ENCODE measurements around the gene SUPT20H. TPM values are rescaled to one million over a fixed set of nuclear protein-coding genes. Genes with fewer than 3 reads are reported as not detected.

The SUPT20H gene
- polyA plus RNA-seq, 1 donor from 2014 or later = 89.2 TPM

GRCh38 chr13:37089495-37089894, 30.0 kb upstream of the SUPT20H start:
- Histone ChIP-seq H3K36me3 (ENCODE audit: insufficient read depth, low read length) (no peaks in the 10 kb centered on the region), H3K9me2 (ENCODE audit: insufficient read depth, low read length) (no peaks in the 10 kb centered on the region), H3K4me2 (ENCODE audit: low read length) (no peak overlapping the region), H3K4me3 (ENCODE audit: low read length) (no peak overlapping the region), H2AFZ (ENCODE audit: low read depth, low read length) (no peak overlapping the region), H3K9ac (ENCODE audit: low read length) (no peak overlapping the region), H3K79me2 (replicated peaks; ENCODE audit: insufficient read depth, low read length) (no peaks in the 10 kb centered on the region), H3K27me3 (ENCODE audit: insufficient read depth, low read depth, low read length) (no peaks in the 10 kb centered on the region), H3K27ac (ENCODE audit: low read length) (no peak overlapping the region), H3F3A (ENCODE audit: insufficient read depth, low read length, poor library complexity, severe bottlenecking) (no peaks in the 10 kb centered on the region), H3K9me3 (ENCODE audit: low read length) (no peaks in the 10 kb centered on the region), H4K20me1 (ENCODE audit: insufficient read depth) (no peaks in the 10 kb centered on the region)
- TF ChIP-seq CTCF (IDR thresholded peaks at IDR 0.05; ENCODE audit: poor library complexity, severe bottlenecking) = no peak
- no peak for TF ChIP-seq MXI1 (conservative IDR thresholded peaks at IDR 0.05; ENCODE audit: poor library complexity, severe bottlenecking)
- TF ChIP-seq TAF1 (IDR thresholded peaks at IDR 0.05; ENCODE audit: low read depth) = no peak
- TF ChIP-seq EP300 (conservative IDR thresholded peaks at IDR 0.05; ENCODE audit: poor library complexity, severe bottlenecking) = no peak
- no peak for TF ChIP-seq RAD21 (conservative IDR thresholded peaks at IDR 0.05)
- TF ChIP-seq EZH2 (IDR thresholded peaks at IDR 0.05; ENCODE audit: borderline replicate concordance, insufficient read depth, low read length, poor library complexity, severe bottlenecking) = no peak
- TF ChIP-seq POLR2AphosphoS5 (IDR thresholded peaks at IDR 0.05) = no peak
- TF ChIP-seq SMC3 (conservative IDR thresholded peaks at IDR 0.05; ENCODE audit: poor library complexity) = no peak
- TF ChIP-seq REST (IDR thresholded peaks at IDR 0.05; ENCODE audit: borderline replicate concordance) = no peak

- H3K9me2 ChIP-seq (ENCODE audit: insufficient read depth, low read length) = no peaks in the 10 kb centered on the region
- H3K79me2 ChIP-seq (replicated peaks; ENCODE audit: insufficient read depth, low read length) = no peaks in the 10 kb centered on the region
- no peaks in the 10 kb centered on the region for H3K27me3 ChIP-seq (ENCODE audit: insufficient read depth, low read depth, low read length)
- no peak overlapping the region for H3K4me3 ChIP-seq (ENCODE audit: low read length)
- no peaks in the 10 kb centered on the region for H3K36me3 ChIP-seq (ENCODE audit: insufficient read depth, low read length)
- no peak overlapping the region for H2AFZ ChIP-seq (ENCODE audit: low read depth, low read length)
- H3F3A ChIP-seq (ENCODE audit: insufficient read depth, low read length, poor library complexity, severe bottlenecking) = no peaks in the 10 kb centered on the region
- no peaks in the 10 kb centered on the region for H4K20me1 ChIP-seq (ENCODE audit: insufficient read depth)
- H3K27ac ChIP-seq (ENCODE audit: low read length) = no peak overlapping the region
- no peak overlapping the region for H3K9ac ChIP-seq (ENCODE audit: low read length)
- no peaks in the 10 kb centered on the region for H3K9me3 ChIP-seq (ENCODE audit: low read length)
- no peak for TF ChIP-seq RAD21 (conservative IDR thresholded peaks at IDR 0.05)
- no peak for TF ChIP-seq CTCF (IDR thresholded peaks at IDR 0.05; ENCODE audit: poor library complexity, severe bottlenecking)
- no peak overlapping the region for H3K4me2 ChIP-seq (ENCODE audit: low read length)
Observed at GRCh38 chr13:37087486-37087885, 28.0 kb upstream of the SUPT20H start.

Measured in neural cell (in vitro differentiated cells).